ENCODE data around the gene RPUSD1. TPM values are rescaled to one million over a fixed set of nuclear protein-coding genes. Genes with fewer than 3 reads are reported as not detected.

RPUSD1 gene
- total RNA-seq, 1 experiment from 2014 or later = 59.9 TPM

DNA sequence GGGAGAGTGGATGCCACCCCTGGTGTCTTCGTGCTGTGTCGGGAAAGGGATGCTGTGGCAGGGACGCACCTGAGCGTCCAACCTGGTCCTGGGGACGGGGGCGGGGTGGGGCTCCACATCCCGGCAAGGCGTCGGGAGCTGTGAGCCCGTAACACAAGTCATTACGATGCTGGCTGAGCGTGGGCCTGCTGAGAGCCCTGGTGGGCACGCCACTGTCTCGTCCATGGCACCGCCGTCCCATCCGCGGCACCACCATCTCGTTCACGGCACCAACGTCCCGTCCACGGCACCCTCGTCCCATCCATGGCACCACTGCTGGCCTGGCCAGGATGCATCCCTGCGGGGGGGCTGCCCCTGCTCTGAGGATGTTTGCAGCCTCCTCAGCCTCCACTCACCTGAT lies 36.4 kb upstream of the RPUSD1 start (continued):
- TF ChIP-seq, protein P1, sequence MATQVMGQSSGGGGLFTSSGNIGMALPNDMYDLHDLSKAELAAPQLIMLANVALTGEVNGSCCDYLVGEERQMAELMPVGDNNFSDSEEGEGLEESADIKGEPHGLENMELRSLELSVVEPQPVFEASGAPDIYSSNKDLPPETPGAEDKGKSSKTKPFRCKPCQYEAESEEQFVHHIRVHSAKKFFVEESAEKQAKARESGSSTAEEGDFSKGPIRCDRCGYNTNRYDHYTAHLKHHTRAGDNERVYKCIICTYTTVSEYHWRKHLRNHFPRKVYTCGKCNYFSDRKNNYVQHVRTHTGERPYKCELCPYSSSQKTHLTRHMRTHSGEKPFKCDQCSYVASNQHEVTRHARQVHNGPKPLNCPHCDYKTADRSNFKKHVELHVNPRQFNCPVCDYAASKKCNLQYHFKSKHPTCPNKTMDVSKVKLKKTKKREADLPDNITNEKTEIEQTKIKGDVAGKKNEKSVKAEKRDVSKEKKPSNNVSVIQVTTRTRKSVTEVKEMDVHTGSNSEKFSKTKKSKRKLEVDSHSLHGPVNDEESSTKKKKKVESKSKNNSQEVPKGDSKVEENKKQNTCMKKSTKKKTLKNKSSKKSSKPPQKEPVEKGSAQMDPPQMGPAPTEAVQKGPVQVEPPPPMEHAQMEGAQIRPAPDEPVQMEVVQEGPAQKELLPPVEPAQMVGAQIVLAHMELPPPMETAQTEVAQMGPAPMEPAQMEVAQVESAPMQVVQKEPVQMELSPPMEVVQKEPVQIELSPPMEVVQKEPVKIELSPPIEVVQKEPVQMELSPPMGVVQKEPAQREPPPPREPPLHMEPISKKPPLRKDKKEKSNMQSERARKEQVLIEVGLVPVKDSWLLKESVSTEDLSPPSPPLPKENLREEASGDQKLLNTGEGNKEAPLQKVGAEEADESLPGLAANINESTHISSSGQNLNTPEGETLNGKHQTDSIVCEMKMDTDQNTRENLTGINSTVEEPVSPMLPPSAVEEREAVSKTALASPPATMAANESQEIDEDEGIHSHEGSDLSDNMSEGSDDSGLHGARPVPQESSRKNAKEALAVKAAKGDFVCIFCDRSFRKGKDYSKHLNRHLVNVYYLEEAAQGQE (IDR thresholded peaks at IDR 0.05; ENCODE audit: low read depth) = no peak

DNA sequence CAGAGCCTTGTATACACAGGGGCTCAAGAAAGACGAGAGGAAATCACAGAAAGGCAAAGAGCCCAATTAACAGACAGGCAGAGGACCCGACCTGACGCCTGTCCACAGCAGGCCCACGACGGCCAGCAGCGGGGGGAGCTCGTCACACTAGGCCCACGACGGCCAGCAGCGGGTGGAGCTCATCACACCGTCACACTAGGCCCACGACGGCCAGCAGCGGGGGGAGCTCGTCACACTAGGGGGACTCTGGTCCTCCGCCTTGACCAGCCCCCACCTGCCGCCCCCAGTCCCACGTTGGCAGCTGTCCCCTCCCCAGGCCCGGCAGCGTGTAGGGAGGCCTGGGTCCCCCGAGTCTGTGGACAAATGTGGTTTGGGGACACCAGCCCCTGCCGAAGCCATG lies 36.0 kb upstream of the RPUSD1 start:
- Histone ChIP-seq H3K36me3 (ENCODE audit: control insufficient read depth in 1 of 2, insufficient read depth in 2 of 2, low read length in 2 of 2) (no peaks in the 10 kb centered on the region), H3K4me3 (replicated peaks in 1 of 2; ENCODE audit: low read depth in 1 of 2, low read length in 2 of 2) (no peak overlapping the region), H3K4me1 (ENCODE audit: control insufficient read depth in 1 of 2, insufficient read depth in 2 of 2, low read length in 2 of 2) (no peaks in the 10 kb centered on the region), H4K20me1 (ENCODE audit: insufficient read depth) (no peaks in the 10 kb centered on the region), H3K4me2 (ENCODE audit: low read length) (no peak overlapping the region), H3K27ac (ENCODE audit: low read depth, low read length) (no peak overlapping the region), H3K9ac (ENCODE audit: low read length) (no peak overlapping the region), H3K9me2 (ENCODE audit: insufficient read depth) (no peaks in the 10 kb centered on the region), H2AFZ (ENCODE audit: low read depth, low read length, poor library complexity, severe bottlenecking) (no peak overlapping the region), H3K9me3 (ENCODE audit: control insufficient read depth in 1 of 2, insufficient read depth in 1 of 2, low read depth in 1 of 2, low read length in 2 of 2) (no peaks in the 10 kb centered on the region), H3K79me2 (ENCODE audit: insufficient read depth, low read length) (no peaks in the 10 kb centered on the region), H3K27me3 (ENCODE audit: insufficient read depth, low read length) (no peaks in the 10 kb centered on the region)
- TF ChIP-seq, protein P2, sequence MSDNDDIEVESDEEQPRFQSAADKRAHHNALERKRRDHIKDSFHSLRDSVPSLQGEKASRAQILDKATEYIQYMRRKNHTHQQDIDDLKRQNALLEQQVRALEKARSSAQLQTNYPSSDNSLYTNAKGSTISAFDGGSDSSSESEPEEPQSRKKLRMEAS (IDR thresholded peaks at IDR 0.05) = no peak
- TF ChIP-seq YY1 (IDR thresholded peaks at IDR 0.05; ENCODE audit: extremely low read depth, insufficient replicate concordance, low read depth, low read length) = no peak
- TF ChIP-seq SP1 (IDR thresholded peaks at IDR 0.05; ENCODE audit: low read depth) = no peak
- TF ChIP-seq CEBPB (IDR thresholded peaks at IDR 0.05; ENCODE audit: low read depth) = no peak
- no TSS peak for BruUV-seq (replicated peaks)
- no peak for DNase-seq (ENCODE audit: low read depth, low spot score)
- ChIA-PET CTCF (no interaction called here), POLR2A (no interaction called here), RAD21 (ENCODE audit: low non-redundant PET in 1 of 2, low total read pairs in 2 of 2, uncharacterized antibody in 2 of 2, unreplicated experiment in 2 of 2) (no interaction called here)
- intact Hi-C loops (cut with micrococcal nuclease) = no loop called here
- no peak for ATAC-seq

All from HCT116 (cell line).